GM23338 (cell line): ENCODE measurements around the gene SEH1L. TPM values are rescaled to one million over a fixed set of nuclear protein-coding genes. Genes with fewer than 3 reads are reported as not detected.

Source experiments
- ATAC-seq: fragments of 200-7000 bp; cut with Tn5 transposase; 3 replicates; pipeline ENCODE4 v1.9.1; 2020
- DNase-seq: peaks from one replicate; pipeline ENCODE4 v3.0.0-alpha.2; 2015; ENCODE audit warnings: low spot score
- H2AFZ ChIP-seq: fragments of 200-600 bp; sonication (generic); 2 replicates; pipeline ENCODE4 v1.8.0; 2016; ENCODE audit warnings: antibody characterized with exemption, mild to moderate bottlenecking, moderate library complexity
- H3F3A ChIP-seq: fragments of 200-600 bp; sonication (generic); replicated peaks from 2 replicates; pipeline ENCODE4 v1.8.0; 2017; ENCODE audit warnings: antibody characterized with exemption, mixed run types, low read depth
- H3K27ac ChIP-seq: fragments of 200-600 bp; sonication (generic); 2 replicates; pipeline ENCODE4 v1.6.1; 2016; ENCODE audit warnings: low read depth
- H3K27me3 ChIP-seq: fragments of 200-600 bp; sonication (generic); 2 replicates; pipeline ENCODE4 v1.8.0; 2016; ENCODE audit warnings: mild to moderate bottlenecking, mixed run types, moderate library complexity; ENCODE audit not compliant: insufficient read depth
- H3K36me3 ChIP-seq: fragments of 200-600 bp; sonication (generic); 2 replicates; pipeline ENCODE4 v1.8.0; 2016; ENCODE audit warnings: mild to moderate bottlenecking; ENCODE audit not compliant: insufficient read depth
- H3K4me1 ChIP-seq: fragments of 200-600 bp; sonication (generic); 2 replicates; pipeline ENCODE4 v1.8.0; 2016; ENCODE audit warnings: mild to moderate bottlenecking, moderate library complexity; ENCODE audit not compliant: insufficient read depth
- H3K4me2 ChIP-seq: fragments of 200-600 bp; sonication (generic); 2 replicates; pipeline ENCODE4 v1.7.1; 2017; ENCODE audit warnings: mixed run types
- H3K4me3 ChIP-seq: fragments of 200-600 bp; sonication (generic); 2 replicates; pipeline ENCODE4 v1.6.1; 2016; ENCODE audit warnings: mixed run types
- H3K79me2 ChIP-seq: fragments of 200-600 bp; sonication (generic); replicated peaks from 2 replicates; pipeline ENCODE4 v1.8.0; 2017; ENCODE audit warnings: mild to moderate bottlenecking; ENCODE audit not compliant: insufficient read depth
- H3K9me2 ChIP-seq: fragments of 200-600 bp; sonication (generic); 2 replicates; pipeline ENCODE4 v1.8.0; 2017; ENCODE audit not compliant: insufficient read depth
- H4K20me1 ChIP-seq: fragments of 200-600 bp; sonication (generic); replicated peaks from 2 replicates; pipeline ENCODE4 v1.8.0; 2017; ENCODE audit warnings: mild to moderate bottlenecking; ENCODE audit not compliant: insufficient read depth
- H3K27ac Mint-ChIP-seq: 2 replicates; pipeline ENCODE4 v1.8.0; 2020; ENCODE audit warnings: inconsistent platforms, mild to moderate bottlenecking, moderate library complexity, mixed read lengths
- H3K27me3 Mint-ChIP-seq: 3 replicates; pipeline ENCODE4 v1.8.0; 2022; ENCODE audit warnings: low read depth, mild to moderate bottlenecking, moderate library complexity, mixed read lengths, inconsistent platforms; ENCODE audit not compliant: insufficient read depth, poor library complexity
- H3K36me3 Mint-ChIP-seq: 3 replicates; pipeline ENCODE4 v1.8.0; 2021; ENCODE audit warnings: low read depth, mild to moderate bottlenecking, inconsistent platforms, moderate library complexity, mixed read lengths
- H3K4me1 Mint-ChIP-seq: 3 replicates; pipeline ENCODE4 v1.8.0; 2020; ENCODE audit warnings: mild to moderate bottlenecking, inconsistent platforms, mixed read lengths
- H3K4me3 Mint-ChIP-seq: 3 replicates; pipeline ENCODE4 v1.8.0; 2021; ENCODE audit warnings: moderate library complexity, mild to moderate bottlenecking, inconsistent platforms, mixed read lengths
- H3K9me3 Mint-ChIP-seq: 3 replicates; pipeline ENCODE4 v1.8.0; 2020; ENCODE audit warnings: moderate library complexity, mild to moderate bottlenecking, inconsistent platforms, mixed read lengths
- CREB1 ChIP-seq: fragments of 250-450 bp; sonication (Bioruptor Pico); IDR thresholded peaks from 2 replicates; pipeline ENCODE4 v1.5.0; 2020; ENCODE audit warnings: low read depth, mild to moderate bottlenecking, moderate library complexity
- EZH2 ChIP-seq: fragments of 200-600 bp; sonication (generic); IDR thresholded peaks from one replicate; pipeline ENCODE4 v1.8.0; 2017; ENCODE audit warnings: antibody characterized with exemption, mild to moderate bottlenecking, low read depth; ENCODE audit not compliant: unreplicated experiment
- EZH2phosphoT487 ChIP-seq: fragments of 200-600 bp; sonication (generic); IDR thresholded peaks from one replicate; pipeline ENCODE4 v1.8.1; 2018; ENCODE audit warnings: antibody characterized with exemption; ENCODE audit not compliant: unreplicated experiment
- JUNB ChIP-seq: IDR thresholded peaks from one replicate; pipeline ENCODE4 v1.6.1; 2016; ENCODE audit warnings: antibody characterized with exemption; ENCODE audit not compliant: unreplicated experiment
- POLR2AphosphoS5 ChIP-seq: IDR thresholded peaks from 2 replicates; pipeline ENCODE4 v1.6.1; 2016; ENCODE audit warnings: antibody characterized with exemption, low read depth
- STAT1 ChIP-seq: IDR thresholded peaks from one replicate; pipeline ENCODE4 v1.6.1; 2016; ENCODE audit warnings: antibody characterized with exemption; ENCODE audit not compliant: unreplicated experiment
- ZNF114 ChIP-seq: fragments of 250-450 bp; sonication (Bioruptor Pico); IDR thresholded peaks from 2 replicates; pipeline ENCODE4 v1.5.0; 2020; ENCODE audit warnings: mild to moderate bottlenecking, moderate library complexity
- ZNF331 ChIP-seq: fragments of 250-450 bp; sonication (Bioruptor Pico); IDR thresholded peaks from 2 replicates; pipeline ENCODE4 v1.5.0; 2020; ENCODE audit warnings: low read depth, mild to moderate bottlenecking, moderate library complexity
- polyA plus RNA-seq: library from polyadenylated mRNA; unstranded; fragments of >200 nt; fragmentation: Nextera tagmentation; extraction: Ambion mirVana; gene quantifications from 2 replicates; pipeline ENCODE4 v1.2.1, GENCODE V29; 2016
- total RNA-seq: library from RNA; depleted of rRNA; stranded (reverse); fragments of >200 nt; shearing (Covaris generic); gene quantifications from 2 replicates; pipeline ENCODE4 v1.2.3, GENCODE V29; 2014
- TF ChIP-seq, protein P1 (sequence below), 2 experiments: fragments of 200-600 bp in 1 of 2; sonication (generic) in 1 of 2; conservative IDR thresholded peaks; 2 replicates each; pipeline versions ENCODE4 v1.5.1 to v1.6.1; 2016 to 2017; ENCODE audit warnings: antibody characterized with exemption in 2 of 2, low read depth in 2 of 2, mild to moderate bottlenecking in 2 of 2, moderate library complexity in 1 of 2
- TF ChIP-seq, protein P2 (sequence below): fragments of 250-450 bp; sonication (Bioruptor Pico); IDR thresholded peaks from 2 replicates; pipeline ENCODE4 v1.5.0; 2020; ENCODE audit warnings: mild to moderate bottlenecking, moderate library complexity
- TF ChIP-seq, protein P3 (sequence below): IDR thresholded peaks from one replicate; pipeline ENCODE4 v1.6.1; 2018; ENCODE audit warnings: antibody characterized with exemption; ENCODE audit not compliant: unreplicated experiment
- TF ChIP-seq, protein P4 (sequence below): IDR thresholded peaks from 2 replicates; pipeline ENCODE4 v1.6.1; 2016; ENCODE audit warnings: antibody characterized with exemption

The SEH1L gene
- total and polyA plus RNA-seq, 2 experiments from 2014 or later = 46.9 to 72.0 TPM

DNA sequence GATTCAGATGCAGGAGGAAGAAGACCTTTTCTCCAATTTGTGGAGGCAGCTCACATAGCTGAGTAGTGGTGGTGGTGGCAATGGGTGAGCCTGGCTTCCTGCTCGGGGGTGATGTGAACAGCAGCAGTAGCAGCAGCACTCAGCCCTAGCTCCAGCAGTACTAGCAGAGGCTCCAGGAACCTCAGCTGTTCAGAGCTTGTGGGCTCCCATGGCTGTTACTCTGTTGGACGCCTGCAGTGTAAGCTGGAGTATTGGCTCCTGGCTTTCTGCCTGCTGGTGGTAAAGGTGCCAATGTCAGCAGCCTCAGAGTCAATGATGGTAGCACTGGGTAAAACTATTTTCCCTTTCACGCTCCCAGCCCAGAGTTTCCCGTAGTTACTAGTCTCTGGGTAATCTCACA is 3.1 kb upstream of the SEH1L start:
- Histone ChIP-seq H3K27me3 (no peaks in the 10 kb centered on the region), H2AFZ (no peak overlapping the region), H3K27ac (no peak overlapping the region), H4K20me1 (0 out of 2 replicates have a peak, but pooled peaks cover 2% of the 10 kb centered on the region), H3K36me3 (no peaks in the 10 kb centered on the region), H3K79me2 (peaks cover 12% of the 10 kb centered on the region), H3F3A (peaks cover 12% of the 10 kb centered on the region; the same call in 1 of the 2 replicates), H3K4me2 (no peak overlapping the region), H3K4me3 (no peak overlapping the region), H3K4me1 (peaks cover 5% of the 10 kb centered on the region; the same call in 1 of the 2 replicates), H3K9me2 (0 out of 2 replicates have a peak, but pooled peaks cover 3% of the 10 kb centered on the region)
- H3K27ac Mint-ChIP-seq = no peak overlapping the region
- ATAC-seq (no peak), DNase-seq (no peak)
- TF ChIP-seq, protein P1, sequence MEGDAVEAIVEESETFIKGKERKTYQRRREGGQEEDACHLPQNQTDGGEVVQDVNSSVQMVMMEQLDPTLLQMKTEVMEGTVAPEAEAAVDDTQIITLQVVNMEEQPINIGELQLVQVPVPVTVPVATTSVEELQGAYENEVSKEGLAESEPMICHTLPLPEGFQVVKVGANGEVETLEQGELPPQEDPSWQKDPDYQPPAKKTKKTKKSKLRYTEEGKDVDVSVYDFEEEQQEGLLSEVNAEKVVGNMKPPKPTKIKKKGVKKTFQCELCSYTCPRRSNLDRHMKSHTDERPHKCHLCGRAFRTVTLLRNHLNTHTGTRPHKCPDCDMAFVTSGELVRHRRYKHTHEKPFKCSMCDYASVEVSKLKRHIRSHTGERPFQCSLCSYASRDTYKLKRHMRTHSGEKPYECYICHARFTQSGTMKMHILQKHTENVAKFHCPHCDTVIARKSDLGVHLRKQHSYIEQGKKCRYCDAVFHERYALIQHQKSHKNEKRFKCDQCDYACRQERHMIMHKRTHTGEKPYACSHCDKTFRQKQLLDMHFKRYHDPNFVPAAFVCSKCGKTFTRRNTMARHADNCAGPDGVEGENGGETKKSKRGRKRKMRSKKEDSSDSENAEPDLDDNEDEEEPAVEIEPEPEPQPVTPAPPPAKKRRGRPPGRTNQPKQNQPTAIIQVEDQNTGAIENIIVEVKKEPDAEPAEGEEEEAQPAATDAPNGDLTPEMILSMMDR (conservative IDR thresholded peaks at IDR 0.05; ENCODE audit: low read depth in 2 of 2) = no peak
- TF ChIP-seq POLR2AphosphoS5 (no peak), EZH2 (no peak), STAT1 (no peak), EZH2phosphoT487 (no peak), CREB1 (no peak), JUNB (no peak), ZNF331 (CRISPR knock-in tag) (no peak), ZNF114 (CRISPR knock-in tag) (no peak)
- TF ChIP-seq, protein P2, sequence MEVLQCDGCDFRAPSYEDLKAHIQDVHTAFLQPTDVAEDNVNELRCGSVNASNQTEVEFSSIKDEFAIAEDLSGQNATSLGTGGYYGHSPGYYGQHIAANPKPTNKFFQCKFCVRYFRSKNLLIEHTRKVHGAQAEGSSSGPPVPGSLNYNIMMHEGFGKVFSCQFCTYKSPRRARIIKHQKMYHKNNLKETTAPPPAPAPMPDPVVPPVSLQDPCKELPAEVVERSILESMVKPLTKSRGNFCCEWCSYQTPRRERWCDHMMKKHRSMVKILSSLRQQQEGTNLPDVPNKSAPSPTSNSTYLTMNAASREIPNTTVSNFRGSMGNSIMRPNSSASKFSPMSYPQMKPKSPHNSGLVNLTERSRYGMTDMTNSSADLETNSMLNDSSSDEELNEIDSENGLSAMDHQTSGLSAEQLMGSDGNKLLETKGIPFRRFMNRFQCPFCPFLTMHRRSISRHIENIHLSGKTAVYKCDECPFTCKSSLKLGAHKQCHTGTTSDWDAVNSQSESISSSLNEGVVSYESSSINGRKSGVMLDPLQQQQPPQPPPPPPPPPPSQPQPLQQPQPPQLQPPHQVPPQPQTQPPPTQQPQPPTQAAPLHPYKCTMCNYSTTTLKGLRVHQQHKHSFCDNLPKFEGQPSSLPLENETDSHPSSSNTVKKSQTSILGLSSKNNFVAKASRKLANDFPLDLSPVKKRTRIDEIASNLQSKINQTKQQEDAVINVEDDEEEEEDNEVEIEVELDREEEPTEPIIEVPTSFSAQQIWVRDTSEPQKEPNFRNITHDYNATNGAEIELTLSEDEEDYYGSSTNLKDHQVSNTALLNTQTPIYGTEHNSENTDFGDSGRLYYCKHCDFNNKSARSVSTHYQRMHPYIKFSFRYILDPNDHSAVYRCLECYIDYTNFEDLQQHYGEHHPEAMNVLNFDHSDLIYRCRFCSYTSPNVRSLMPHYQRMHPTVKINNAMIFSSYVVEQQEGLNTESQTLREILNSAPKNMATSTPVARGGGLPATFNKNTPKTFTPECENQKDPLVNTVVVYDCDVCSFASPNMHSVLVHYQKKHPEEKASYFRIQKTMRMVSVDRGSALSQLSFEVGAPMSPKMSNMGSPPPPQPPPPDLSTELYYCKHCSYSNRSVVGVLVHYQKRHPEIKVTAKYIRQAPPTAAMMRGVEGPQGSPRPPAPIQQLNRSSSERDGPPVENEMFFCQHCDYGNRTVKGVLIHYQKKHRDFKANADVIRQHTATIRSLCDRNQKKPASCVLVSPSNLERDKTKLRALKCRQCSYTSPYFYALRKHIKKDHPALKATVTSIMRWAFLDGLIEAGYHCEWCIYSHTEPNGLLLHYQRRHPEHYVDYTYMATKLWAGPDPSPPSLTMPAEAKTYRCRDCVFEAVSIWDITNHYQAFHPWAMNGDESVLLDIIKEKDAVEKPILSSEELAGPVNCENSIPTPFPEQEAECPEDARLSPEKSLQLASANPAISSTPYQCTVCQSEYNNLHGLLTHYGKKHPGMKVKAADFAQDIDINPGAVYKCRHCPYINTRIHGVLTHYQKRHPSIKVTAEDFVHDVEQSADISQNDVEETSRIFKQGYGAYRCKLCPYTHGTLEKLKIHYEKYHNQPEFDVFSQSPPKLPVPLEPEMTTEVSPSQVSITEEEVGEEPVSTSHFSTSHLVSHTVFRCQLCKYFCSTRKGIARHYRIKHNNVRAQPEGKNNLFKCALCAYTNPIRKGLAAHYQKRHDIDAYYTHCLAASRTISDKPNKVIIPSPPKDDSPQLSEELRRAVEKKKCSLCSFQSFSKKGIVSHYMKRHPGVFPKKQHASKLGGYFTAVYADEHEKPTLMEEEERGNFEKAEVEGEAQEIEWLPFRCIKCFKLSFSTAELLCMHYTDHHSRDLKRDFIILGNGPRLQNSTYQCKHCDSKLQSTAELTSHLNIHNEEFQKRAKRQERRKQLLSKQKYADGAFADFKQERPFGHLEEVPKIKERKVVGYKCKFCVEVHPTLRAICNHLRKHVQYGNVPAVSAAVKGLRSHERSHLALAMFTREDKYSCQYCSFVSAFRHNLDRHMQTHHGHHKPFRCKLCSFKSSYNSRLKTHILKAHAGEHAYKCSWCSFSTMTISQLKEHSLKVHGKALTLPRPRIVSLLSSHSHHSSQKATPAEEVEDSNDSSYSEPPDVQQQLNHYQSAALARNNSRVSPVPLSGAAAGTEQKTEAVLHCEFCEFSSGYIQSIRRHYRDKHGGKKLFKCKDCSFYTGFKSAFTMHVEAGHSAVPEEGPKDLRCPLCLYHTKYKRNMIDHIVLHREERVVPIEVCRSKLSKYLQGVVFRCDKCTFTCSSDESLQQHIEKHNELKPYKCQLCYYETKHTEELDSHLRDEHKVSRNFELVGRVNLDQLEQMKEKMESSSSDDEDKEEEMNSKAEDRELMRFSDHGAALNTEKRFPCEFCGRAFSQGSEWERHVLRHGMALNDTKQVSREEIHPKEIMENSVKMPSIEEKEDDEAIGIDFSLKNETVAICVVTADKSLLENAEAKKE = no peak
- TF ChIP-seq, protein P3, sequence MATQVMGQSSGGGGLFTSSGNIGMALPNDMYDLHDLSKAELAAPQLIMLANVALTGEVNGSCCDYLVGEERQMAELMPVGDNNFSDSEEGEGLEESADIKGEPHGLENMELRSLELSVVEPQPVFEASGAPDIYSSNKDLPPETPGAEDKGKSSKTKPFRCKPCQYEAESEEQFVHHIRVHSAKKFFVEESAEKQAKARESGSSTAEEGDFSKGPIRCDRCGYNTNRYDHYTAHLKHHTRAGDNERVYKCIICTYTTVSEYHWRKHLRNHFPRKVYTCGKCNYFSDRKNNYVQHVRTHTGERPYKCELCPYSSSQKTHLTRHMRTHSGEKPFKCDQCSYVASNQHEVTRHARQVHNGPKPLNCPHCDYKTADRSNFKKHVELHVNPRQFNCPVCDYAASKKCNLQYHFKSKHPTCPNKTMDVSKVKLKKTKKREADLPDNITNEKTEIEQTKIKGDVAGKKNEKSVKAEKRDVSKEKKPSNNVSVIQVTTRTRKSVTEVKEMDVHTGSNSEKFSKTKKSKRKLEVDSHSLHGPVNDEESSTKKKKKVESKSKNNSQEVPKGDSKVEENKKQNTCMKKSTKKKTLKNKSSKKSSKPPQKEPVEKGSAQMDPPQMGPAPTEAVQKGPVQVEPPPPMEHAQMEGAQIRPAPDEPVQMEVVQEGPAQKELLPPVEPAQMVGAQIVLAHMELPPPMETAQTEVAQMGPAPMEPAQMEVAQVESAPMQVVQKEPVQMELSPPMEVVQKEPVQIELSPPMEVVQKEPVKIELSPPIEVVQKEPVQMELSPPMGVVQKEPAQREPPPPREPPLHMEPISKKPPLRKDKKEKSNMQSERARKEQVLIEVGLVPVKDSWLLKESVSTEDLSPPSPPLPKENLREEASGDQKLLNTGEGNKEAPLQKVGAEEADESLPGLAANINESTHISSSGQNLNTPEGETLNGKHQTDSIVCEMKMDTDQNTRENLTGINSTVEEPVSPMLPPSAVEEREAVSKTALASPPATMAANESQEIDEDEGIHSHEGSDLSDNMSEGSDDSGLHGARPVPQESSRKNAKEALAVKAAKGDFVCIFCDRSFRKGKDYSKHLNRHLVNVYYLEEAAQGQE = no peak
- TF ChIP-seq, protein P4, sequence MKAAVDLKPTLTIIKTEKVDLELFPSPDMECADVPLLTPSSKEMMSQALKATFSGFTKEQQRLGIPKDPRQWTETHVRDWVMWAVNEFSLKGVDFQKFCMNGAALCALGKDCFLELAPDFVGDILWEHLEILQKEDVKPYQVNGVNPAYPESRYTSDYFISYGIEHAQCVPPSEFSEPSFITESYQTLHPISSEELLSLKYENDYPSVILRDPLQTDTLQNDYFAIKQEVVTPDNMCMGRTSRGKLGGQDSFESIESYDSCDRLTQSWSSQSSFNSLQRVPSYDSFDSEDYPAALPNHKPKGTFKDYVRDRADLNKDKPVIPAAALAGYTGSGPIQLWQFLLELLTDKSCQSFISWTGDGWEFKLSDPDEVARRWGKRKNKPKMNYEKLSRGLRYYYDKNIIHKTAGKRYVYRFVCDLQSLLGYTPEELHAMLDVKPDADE = no peak
- H3K4me1 Mint-ChIP-seq = peaks cover 12% of the 10 kb centered on the region; the same call in 2 of the 3 replicates
- peaks cover 11% of the 10 kb centered on the region; the same call in 2 of the 3 replicates for H3K36me3 Mint-ChIP-seq
- no peak overlapping the region for H3K4me3 Mint-ChIP-seq
- H3K27me3 Mint-ChIP-seq = peaks cover 23% of the 10 kb centered on the region
- H3K9me3 Mint-ChIP-seq = peaks cover 11% of the 10 kb centered on the region; the same call in 2 of the 3 replicates
